GM21381 (cell line): ENCODE measurements around the gene LRP8.

Source experiments
- ATAC-seq: cut with Tn5 transposase; IDR thresholded peaks from one replicate; pipeline ENCODE4 v1.9.1; 2021; ENCODE audit warnings: mild to moderate bottlenecking, moderate library complexity; ENCODE audit not compliant: unreplicated experiment

LRP8 gene

GRCh38 chr1:53361541-53361961 lies 33.7 kb upstream of the LRP8 start:
- no peak for ATAC-seq

DNA sequence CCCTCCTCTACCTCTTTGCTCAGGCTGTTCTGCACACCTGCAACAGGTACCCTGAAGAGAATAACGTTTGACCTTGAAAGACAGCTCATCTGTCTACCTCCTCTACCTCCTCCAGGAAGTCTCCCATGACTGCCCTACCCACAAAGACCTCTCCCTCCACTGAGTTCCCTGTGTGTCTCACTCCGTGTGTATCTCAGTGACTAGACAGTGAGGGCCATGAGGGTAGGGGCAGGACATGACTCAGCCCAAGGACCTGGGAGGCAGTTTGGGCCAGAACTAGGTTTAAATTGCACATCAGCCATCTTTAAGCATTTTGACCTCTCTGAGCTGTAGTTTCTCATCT lies 32.0 kb upstream of the LRP8 start:
- no peak for ATAC-seq

DNA sequence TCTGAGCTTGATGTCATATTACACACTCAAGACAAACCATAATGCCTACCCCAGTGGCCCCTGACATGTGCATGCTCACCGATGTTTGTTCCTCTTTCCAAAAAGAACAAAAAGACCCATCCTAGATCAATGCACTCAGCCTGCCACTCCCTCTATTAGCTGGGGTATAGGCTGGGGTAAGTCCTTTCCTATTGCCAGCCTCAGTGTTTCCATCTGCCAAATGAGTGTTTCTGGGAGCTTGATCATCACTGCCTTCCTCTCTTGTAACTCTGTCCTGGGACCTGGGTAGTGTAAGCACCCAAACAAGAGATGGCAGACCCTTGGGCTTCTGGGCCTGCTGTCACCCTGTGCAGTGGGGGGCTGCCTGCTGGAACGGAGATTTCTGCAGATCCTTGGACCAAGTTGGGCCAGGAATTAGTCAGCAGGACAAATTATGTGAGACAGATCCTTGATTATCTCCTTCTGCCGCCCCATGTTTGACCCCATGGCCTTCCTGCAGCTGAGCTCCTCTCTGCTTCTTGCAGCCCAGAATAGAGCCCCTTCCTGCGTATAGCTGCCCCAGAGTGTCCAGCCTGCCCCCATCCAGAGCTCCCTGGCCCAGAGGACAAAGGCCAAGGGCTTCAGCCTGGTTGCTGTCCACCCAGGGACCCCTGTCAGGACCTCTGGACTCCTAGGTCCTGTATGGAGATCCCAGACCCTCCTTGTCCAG lies 31.5 kb upstream of the LRP8 start:
- ATAC-seq = no peak

GRCh38 chr1:53356637-53357036 lies 28.8 kb upstream of the LRP8 start:
- ATAC-seq = no peak

GRCh38 chr1:53354119-53354518 lies 26.2 kb upstream of the LRP8 start:
- no peak for ATAC-seq

GRCh38 chr1:53352561-53352960 lies 24.7 kb upstream of the LRP8 start:
- ATAC-seq = no peak

DNA sequence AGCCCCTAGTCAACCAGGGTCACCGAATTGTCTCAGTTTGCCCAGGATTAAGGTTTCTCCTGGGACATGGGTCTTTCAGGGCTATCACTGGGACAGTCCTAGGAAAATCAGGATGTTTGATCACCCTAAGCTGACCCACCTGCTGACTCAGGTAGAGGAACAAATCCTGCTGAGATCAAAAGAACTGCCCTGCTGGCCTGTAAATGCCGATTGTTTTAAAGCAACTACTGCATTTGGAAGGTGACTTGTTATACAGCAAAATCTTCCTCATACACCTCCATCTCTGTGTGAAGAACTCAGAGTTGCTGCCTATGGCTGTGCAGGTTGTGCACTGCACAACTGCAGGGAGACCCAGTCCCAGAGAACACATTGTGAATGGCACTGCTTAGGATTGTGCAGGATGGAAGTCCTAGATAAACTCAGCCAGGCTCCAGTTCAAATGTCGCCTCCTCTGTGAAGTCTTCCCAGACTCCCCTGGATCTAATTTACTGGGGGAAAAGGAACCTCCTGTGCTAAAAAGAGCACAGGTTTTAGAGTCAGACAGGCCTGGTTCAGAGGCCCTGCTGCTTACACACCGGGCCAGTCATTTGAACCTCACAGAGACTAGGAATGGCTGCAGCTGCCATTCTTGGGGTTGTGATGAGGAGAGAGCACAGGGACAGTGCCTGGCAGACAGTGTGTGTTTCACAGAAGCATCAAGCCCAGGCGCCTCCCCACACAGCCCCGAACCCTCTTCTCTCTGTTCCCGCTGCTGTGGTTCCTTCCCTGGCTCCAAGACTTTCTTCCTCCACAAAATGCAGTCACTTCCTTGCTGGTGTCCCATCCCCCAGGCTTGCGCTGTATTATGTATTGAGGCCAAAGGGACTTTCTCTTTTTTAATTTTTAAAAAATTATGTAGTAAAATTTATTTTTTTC lies 23.2 kb upstream of the LRP8 start:
- ATAC-seq = no peak

- no peak for ATAC-seq
Observed at GRCh38 chr1:53349968-53350852, 22.3 kb upstream of the LRP8 start.

GRCh38 chr1:53349369-53349835 lies 21.5 kb upstream of the LRP8 start:
- ATAC-seq = no peak

DNA sequence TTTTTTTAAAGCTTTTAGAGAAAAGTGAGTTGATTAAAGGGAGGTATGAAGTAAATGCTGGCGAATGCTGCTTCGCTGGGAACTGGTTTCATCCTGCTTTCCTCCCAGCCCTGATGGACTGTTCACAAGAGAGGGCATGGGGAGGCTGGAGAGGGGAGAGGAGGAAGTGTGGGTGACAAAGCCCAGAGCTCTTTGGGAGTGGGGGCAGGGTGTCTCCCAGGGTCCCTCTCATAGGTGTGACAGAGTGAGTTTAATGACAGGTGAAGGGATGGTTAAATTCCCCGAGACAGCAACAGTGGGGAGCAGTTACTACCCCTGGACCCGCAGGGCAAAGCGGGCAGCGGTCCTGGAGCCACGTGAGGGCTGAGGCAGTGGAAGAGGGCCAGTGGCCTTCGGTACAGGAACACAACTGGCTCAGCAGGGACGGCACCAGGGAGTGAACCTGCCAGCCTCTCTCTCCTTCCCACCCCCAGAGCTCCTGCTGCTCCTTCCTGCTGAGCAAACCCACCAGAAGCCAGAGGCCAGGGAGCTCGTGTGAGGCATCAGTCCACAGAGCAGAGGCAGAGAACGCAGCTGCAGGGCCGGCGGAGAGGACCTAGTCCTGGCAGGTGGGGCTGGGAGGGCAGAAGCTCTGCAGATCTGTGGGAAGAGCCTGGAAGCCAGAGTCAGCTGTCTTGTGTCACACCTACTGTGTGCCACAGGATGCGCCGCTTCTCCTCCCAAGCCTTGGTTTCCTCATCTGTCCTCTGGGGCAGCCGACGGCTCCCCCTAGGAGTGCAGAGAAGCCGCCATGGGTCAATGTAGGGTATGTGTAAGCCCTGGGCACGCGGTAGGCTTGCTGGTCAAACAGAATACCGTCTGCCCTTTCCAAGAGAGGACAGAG lies 20.9 kb upstream of the LRP8 start:
- ATAC-seq = no peak

- no peak for ATAC-seq
Observed at GRCh38 chr1:53346814-53347176, 18.9 kb upstream of the LRP8 start.

DNA sequence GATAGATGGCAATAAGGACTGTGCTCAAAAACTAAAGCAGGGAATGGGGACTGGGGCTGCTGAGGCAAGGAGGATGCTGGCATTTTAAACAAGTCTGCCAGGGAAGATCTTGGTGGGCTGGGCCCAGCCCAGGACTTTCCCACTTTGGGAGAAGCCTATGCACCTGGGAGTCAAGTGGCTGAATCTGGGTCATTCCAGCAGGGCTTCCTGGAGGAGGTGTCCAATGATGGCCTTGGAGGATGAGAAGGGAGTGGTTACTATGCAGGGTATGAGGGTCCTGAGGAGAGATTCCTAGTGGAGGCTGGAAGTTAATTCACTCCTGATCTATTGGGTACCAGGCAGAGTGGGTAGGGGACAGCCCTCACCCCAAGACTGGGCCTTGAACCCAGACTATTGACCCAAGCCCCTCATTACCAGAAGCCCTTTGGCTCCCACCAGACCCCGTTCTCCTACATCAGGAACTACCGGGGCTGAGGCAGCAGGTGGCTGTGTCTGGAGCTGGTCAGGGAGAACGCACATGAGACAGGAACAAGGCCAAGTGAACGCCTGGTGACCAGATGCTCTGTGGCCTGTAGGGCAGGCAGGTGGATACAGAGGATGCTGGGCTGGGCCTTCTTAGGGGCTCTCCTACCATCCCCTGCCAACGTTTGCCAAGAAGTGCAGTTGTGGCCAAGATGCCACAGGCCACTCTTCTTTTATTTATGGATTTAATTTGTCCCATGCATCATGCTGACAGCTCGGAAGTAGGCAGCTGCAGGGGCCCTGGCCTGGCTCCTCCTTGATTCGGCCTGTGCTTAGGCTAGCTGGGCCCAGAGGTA lies 18.3 kb upstream of the LRP8 start:
- ATAC-seq = no peak

GRCh38 chr1:53344921-53345838 lies 17.3 kb upstream of the LRP8 start:
- peak; percentile 89 for ATAC-seq

DNA sequence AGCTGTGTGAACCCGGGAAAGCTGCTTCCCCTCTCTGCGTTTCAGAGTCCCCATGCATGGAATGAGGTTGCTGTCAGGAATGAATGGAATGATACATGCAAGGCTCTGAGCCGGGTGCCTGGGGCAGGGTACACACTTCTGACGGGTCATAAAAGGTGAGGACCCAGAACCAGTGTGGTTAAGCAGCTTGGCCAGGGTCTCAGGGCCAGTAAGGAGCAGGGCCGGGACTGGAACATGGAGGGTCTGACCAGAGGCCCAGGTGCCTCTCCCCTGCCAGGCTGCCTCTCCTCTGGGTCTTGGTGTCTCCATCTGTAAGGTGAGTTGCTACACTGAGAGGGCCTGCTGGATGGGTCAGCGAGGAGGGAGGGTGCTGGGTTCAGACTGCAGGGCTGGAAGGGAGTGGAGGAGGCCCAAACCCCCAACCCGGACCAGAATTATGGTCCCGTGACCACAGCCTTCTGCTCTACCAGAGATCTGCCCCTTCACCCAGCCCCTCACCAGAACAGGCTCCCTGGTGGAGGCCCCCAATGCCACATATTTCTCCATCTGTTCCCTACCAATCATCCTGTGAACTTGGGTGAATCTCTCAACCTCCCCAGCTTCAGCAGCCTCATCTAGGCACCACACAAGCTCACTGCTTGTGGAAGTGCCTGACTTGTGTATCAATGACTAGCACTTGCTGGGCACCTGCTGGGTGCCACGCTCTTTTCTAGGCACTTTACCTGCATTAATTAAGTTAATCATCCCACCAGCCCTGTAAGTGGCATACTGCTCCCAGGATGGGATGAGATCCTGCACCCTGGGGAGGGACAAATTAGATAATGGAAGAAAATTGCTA lies 16.2 kb upstream of the LRP8 start:
- no peak for ATAC-seq

- ATAC-seq = no peak
Observed at GRCh38 chr1:53342735-53343470, 15.0 kb upstream of the LRP8 start.

DNA sequence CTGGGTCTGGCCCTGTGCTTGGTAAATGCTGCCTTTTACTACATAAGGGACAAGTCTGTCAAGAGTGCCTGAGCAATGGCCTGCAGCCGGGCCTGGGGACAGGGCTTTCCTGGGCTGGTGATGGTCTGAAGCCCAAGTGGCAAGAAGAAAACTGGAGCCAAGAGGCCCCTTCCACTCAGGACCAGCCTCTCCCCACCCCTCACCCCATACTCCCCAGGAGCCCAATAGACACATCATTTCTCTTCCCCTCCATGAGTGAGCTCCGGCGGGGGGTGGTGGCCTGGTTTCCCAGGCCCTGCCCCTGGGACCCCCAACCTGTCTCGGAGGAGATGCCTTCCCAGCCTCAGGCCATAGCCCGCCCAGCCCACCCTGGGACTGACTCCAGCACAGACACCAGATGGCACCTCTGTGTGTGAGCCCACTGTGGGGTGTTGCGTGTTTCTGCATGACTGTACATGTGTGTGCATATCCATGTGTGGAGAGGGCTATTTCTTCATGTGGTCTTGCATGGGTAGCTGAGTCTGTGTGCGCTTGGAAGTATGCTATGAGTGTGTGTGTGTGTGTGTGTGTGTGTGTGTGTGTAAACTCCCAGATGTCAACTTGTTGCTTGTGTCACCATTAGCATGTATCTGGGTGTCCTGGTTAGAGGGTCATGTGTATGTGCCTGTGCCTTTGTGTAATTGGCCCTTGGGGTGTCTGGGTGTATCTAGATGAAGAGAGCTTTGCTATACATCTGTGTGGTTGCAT lies 14.3 kb upstream of the LRP8 start:
- ATAC-seq = no peak
